ENCODE data around the gene UNC93B1. TPM values are rescaled to one million over a fixed set of nuclear protein-coding genes. Genes with fewer than 3 reads are reported as not detected.

UNC93B1 gene
- polyA plus RNA-seq, 1 donor, result 9.0 TPM

DNA sequence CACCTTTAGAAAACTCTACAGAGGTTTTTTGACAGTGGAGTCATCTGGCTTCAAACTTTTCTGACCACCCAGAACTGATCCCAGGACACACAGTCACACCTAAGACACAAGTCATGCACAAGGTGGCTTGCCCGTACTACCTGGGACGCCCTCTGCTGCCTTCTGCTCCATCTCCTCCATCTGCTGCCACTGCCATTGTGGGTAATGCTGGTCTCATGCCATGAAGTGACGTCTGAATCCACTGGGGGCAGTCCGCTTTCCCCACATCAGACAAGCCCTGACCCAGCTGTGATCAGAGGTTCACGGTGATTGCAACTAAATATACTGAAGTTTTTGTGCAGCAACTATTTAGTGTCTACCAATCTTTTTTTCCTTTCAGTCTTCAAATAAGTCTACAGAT, 21.1 kb upstream of the UNC93B1 start:
- no peak for DNase-seq

DNA sequence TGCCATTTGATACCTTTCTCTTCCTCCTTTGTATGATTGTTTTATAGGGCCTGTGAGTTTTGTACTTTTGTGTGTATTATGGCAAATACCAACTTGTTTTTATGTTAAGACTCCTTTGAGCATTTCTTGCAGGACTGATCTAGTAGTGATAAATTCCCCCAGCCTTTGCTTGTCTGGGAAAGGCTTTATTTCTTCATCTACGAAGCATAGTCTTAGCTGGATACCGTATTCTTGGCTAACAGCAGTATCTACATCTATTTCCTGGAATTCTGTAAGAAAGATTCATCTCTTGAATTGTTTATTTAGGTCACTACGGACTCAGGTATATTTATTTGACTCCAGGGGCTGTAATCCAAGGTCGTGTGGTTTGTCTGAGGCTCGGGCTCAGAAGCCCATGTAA, 20.6 kb upstream of the UNC93B1 start:
- DNase-seq, result no peak

DNA sequence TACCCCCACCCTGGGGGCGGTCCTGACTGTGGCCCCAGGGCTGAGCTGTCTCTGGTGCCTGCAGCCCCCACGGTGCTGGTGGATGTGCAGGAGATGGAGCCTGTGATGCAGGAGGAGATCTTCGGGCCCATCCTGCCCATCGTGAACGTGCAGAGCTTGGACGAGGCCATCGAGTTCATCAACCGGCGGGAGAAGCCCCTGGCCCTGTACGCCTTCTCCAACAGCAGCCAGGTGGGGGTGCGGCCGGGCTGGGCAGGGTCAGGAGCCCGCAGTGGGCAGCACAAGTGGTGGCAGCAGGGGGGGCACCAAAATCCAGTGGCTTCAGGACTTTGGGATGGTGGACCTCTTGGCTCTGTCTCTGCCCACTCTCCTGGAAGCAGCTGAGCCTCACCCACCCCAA, 18.6 kb upstream of the UNC93B1 start:
- DNase-seq, result no peak

DNA sequence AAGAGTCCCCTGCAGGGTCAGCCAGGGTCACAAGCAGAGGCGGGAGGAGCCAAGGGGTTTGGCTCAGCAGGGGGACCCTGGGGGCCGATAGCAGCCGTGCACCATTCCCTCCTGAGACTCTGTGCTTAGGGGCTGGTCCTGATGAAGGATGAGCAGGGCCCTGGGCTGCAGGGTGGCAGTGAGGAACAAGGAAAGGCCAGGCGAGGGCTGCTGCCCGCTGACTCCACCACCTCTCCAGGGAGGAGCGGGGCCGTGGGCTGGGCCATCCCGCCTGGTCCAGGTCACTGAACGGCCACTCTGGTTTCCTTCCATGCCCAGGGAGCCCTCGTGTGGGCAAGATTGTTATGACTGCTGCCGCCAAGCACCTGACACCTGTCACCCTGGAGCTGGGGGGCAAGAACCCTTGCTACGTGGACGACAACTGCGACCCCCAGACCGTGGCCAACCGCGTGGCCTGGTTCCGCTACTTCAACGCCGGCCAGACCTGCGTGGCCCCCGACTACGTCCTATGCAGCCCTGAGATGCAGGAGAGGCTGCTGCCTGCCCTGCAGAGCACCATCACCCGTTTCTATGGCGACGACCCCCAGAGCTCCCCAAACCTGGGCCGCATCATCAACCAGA, 17.4 kb upstream of the UNC93B1 start:
- DNase-seq, result no peak

- DNase-seq, result no peak
These were observed 16.7 kb upstream of the UNC93B1 start for GRCh38 chr11:68020575-68020974.

DNA sequence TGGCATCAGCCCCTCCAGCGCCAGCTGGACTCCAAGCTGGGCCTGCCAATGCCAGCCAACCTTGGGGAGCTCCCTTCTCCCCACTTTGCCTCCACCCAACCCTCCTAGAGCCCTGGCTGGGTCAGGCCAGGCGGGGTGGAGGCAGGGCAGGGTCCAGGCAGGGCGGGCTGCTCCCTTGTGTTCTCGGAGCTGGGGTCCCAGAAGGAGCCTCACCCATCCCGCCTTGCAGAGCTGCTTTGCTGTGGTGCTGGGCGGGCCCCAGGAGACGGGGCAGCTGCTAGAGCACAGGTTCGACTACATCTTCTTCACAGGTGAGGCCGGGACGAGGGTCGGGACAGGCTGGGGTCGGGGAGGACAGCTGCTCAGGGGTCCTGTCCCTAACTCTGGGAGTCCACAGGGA, 15.6 kb upstream of the UNC93B1 start:
- no peak for DNase-seq

- DNase-seq, result no peak
These were observed 14.9 kb upstream of the UNC93B1 start for GRCh38 chr11:68018730-68019190.

DNA sequence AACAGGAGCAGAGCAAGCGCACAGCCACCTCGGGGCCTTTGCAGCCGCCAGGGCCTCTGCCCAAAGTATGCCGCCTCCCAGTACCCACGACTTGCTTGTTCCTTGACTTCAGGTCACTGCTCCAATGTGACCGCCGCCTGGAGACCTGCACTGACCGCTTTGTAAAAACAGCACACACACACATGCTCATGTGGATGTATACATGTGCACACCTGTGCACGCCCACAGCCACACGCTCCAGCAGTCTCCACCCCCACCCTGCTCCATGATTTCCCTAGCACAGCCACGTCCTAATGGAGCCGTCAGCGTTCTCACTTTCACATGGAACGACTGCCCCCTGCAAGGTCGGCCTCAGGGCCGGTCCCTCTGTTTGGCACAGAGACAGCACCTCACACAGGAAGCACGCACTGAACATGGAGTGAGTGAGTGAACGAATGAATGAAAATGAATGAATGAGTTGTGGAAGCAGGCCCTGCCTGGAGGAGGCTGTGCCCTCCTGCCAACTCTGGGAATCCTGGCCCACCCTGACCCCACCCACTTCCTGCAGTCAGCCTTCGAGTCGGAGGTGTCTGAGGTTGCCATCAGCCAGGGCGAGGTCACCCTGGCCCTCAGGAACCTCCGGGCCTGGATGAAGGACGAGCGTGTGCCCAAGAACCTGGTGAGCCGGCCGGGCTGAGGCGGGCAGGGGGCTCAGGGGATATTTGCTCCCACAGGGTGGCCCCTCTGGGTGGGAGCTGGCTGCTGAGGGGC, 14.3 kb upstream of the UNC93B1 start:
- no peak for DNase-seq

GRCh38 chr11:68016904-68017817, 13.3 kb upstream of the UNC93B1 start:
- no peak for DNase-seq

- DNase-seq, result no peak
These were observed 12.4 kb upstream of the UNC93B1 start for GRCh38 chr11:68016161-68016903.

DNA sequence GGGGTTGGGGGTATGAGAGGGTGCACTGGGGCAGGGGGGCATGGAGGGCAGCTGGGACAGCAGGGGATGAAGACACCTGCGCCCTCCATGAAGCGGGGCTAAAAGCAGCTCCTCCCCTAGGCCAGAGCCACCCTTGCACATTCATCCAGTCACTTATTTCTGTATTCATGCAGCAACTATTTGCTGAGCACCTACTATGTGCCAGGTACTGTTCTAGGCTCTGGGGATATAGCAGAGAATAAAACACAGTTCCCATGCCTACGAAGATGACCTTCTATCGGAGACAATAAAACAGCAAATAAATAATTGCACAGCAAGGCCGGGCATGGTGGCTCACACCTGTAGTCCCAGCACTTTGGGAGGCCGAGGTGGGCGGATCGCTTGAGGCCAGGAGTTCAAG, 11.6 kb upstream of the UNC93B1 start:
- no peak for DNase-seq

DNA sequence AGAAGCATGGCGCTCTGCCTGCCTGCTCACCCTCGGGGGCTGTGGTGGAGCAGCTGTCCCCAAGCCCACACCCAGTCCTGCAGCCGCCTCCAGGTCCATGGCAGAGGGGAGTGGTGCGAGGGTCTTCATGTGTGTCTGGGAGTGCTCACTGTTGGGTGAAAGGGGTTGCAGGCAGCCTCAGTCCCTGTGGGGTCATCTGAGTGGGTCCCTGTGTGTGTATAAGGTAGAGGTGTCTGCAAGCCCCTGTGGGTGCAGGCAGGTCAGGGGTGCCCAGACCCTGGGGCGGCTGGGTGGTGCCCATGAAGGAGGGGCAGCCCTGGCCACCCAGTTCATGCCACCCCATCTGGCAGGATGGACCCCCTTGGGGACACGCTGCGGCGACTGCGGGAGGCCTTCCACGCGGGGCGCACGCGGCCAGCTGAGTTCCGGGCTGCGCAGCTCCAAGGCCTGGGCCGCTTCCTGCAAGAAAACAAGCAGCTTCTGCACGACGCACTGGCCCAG, 11.1 kb upstream of the UNC93B1 start:
- no peak for DNase-seq

DNA sequence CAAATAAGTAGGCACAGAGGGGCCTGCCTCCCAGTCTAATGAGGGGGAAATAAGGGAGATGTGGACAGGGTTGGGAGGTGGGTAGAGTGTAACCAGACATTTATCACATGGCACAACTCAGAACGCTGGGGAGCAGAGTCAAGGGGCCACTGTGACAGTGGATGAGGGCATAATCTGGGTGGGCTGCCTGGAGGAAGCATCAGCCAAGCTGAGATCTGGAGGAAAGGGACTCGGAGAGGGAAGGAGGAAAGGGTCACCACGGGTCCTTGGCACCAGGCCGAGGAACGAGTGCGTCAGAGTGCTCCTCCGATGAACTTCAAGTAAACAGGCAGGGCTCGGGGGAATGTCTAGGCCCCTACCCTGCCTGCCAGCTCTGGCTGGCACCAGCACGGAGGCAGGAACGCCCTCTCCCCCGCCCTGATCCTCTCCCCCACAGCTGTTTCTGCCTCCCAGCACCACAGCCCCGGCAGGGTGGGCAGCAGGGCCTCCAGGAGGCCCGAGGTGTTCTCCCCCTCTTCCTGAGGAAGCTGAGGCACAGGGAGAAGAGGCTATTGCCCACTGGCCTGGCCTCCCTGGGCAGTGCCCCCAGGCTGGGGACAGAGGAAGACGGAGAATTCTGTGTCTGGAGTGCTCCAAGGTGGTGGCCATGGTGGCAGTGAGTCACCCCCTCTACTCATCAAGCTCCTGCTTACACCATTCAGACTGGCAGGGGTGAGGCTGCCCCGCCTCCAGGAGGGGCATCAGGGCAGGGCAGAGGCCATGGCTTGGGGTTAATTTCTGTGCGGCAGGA, 10.5 kb upstream of the UNC93B1 start:
- DNase-seq, result no peak

- no peak for DNase-seq
These were observed 9.8 kb upstream of the UNC93B1 start for GRCh38 chr11:68013611-68014156.

DNA sequence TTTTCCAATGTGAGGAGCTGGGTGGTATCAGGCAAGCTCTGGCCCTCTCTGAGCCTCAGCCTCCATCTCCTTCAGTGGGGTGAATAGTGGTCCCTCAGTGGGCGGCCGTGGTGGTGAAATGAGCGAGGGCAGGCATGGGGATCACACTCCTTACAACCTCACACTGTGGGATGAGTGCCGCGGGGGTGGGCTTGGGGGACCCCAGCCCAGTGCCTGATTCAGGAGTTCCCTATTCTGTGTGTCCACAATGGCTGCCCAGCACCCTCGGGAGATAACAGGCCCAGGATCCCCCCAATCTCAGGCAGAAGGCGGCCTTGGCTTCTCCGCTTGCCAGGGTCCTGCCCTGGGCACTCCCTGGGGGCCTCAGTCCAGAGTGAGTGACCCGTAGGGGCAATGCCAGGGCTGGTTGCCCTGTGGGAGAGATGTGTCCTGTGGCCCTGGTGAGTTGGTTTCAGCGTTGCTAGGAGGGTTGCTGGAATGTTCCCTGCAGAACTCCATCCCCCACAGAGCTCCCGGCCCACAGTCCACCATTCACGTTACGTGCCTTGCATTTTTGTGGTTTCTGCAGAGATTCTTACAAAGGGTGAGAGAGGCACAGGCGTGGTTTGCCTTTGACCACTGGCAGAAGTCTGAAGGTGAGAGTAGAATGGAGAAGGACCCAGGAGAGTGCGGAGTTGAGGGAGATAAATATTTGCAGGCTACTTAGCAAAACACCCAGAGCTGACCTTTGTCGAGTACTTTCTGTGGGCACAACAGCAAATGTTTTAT, 9.1 kb upstream of the UNC93B1 start:
- no peak for DNase-seq

DNA sequence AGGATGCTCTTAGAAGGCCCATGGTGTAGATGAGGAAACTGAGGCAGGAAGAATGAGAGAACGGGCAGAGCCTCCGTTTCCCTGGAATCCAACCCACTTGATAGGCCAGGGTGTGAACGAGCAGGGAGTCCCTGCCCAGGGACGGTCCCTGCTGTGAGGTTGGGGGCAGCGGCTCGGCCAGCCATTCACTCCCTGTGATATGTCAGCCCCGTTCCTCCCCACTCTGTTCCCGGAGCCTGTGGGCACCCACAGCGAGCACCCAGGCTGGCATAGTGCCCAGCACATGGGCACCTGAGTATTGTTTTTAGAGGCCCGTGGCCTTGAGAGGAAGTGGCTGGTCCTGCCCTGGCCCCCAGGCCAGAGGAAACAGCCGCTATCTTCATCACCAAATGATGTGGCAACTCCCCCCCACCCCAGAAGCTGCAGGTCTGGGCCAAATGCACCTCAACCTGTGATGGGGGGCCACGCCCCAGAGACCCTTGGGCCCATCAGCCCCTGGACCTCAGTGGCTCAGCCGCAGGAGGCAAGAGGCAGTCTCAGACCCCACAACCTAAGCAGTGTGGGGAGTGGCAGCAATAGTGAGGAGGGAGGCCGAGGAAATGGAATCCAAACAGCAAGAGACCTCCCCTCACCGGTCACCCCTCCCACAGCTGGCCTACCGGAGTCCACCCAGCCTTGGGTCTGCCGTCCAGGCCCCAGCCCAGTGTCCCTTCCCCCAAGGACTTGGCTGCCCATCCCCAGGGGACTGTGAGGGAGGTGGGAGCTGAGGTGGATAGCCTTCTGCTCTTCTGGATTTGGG, 8.3 kb upstream of the UNC93B1 start:
- DNase-seq, result no peak

DNA sequence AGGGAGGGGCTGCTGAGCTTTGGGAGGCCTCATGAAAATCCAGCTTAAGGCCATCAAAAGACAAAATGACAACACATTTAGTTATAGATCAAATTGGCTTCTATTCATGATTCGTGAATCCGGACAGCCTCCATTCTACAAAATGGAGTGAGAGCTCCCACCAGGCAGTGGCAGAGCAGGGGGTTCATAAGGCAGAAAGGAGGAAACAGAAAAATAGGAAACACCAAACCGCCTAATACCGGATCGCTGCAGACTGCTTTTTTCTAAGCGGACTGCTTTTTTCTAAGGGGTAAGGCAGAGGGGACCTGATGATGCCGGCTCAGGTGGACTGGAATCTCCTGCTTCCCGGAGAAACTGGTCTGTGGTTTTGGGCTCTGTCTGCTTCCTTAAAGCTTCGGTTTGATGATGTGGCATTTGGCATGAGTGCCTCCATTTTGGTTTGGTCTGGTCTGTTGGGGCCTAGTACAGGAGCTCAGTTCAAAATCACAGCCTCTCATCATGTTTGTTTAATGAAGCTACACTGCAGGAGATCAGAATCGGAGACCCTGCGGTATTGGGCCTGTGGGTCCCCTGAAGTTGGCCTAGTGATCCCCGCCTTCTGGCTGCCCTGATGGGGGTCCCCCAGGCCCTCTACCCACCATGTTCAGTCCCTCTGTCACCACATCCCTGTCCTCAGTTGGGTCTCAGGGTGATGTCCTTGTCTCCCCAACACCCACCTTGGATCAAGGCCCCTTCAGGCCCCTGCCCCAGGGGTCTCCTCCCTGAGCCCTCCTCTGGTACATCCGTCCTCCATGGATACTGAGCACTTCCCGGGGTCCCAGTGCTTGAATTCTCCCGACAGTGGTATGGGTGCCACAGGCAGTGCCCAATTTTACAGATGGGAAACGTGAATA, 7.4 kb upstream of the UNC93B1 start:
- no peak for DNase-seq

Measured in left kidney (tissue), 2 donors.